HG03558 (cell line): ENCODE data around the gene COQ7.

Source experiments
- ATAC-seq: cut with Tn5 transposase; IDR thresholded peaks from one replicate; pipeline ENCODE4 v1.9.1; 2021; ENCODE audit warnings: moderate number of reproducible peaks; ENCODE audit not compliant: unreplicated experiment; ENCODE audit errors: extremely low read depth

COQ7 gene

GRCh38 chr16:19110537-19111360, 43.3 kb downstream of the COQ7 start:
- no peak for ATAC-seq

- ATAC-seq, result no peak
Measured at GRCh38 chr16:19112099-19112407, 44.6 kb downstream of the COQ7 start.

GRCh38 chr16:19113577-19114358, 46.4 kb downstream of the COQ7 start, which contains the start of gene ITPRIPL2:
ITPRIPL2 (plus strand) TSS chr16:19113964; CDS start chr16:19114462, 498 bp downstream.
- ATAC-seq, result no peak

GRCh38 chr16:19114359-19115147, 47.1 kb downstream of the COQ7 start:
- ATAC-seq, result no peak

GRCh38 chr16:19115148-19116021, 48.0 kb downstream of the COQ7 start:
- no peak for ATAC-seq

- no peak for ATAC-seq
Measured at GRCh38 chr16:19116711-19117449, 49.5 kb downstream of the COQ7 start.

GRCh38 chr16:19118938-19119431, 51.6 kb downstream of the COQ7 start:
- ATAC-seq, result no peak

GRCh38 chr16:19119564-19119963, 52.1 kb downstream of the COQ7 start:
- no peak for ATAC-seq

- no peak for ATAC-seq
Measured at GRCh38 chr16:19123535-19124178, 56.2 kb downstream of the COQ7 start.

GRCh38 chr16:19126300-19126699, 58.9 kb downstream of the COQ7 start:
- no peak for ATAC-seq

- no peak for ATAC-seq
Measured at GRCh38 chr16:19127205-19127604, 59.8 kb downstream of the COQ7 start.

- no peak for ATAC-seq
Measured at GRCh38 chr16:19127674-19128131, 60.3 kb downstream of the COQ7 start.

- no peak for ATAC-seq
Measured at GRCh38 chr16:19128454-19129200, 61.2 kb downstream of the COQ7 start.
